HUES64 (cell line): ENCODE results near the gene AAR2.

ENCODE experiments used
- H3K27ac ChIP-seq: 2 replicates; pipeline ENCODE4 v1.7.0; 2013; ENCODE audit warnings: low read depth, low read length, inconsistent platforms
- H3K27me3 ChIP-seq: 2 replicates; pipeline ENCODE4 v1.6.1; 2013; ENCODE audit warnings: mild to moderate bottlenecking, low read length; ENCODE audit not compliant: insufficient read depth
- H3K36me3 ChIP-seq: 2 replicates; pipeline ENCODE4 v1.6.1; 2013; ENCODE audit warnings: mild to moderate bottlenecking, low read length; ENCODE audit not compliant: insufficient read depth
- H3K4me1 ChIP-seq: 2 replicates; pipeline ENCODE4 v1.6.1; 2013; ENCODE audit warnings: mild to moderate bottlenecking, low read length, moderate library complexity; ENCODE audit not compliant: insufficient read depth
- H3K4me3 ChIP-seq: 2 replicates; pipeline ENCODE4 v1.5.1; 2013; ENCODE audit warnings: mild to moderate bottlenecking, low read length, moderate library complexity
- H3K9ac ChIP-seq: 2 replicates; pipeline ENCODE4 v1.6.1; 2013; ENCODE audit warnings: mild to moderate bottlenecking, low read depth, low read length
- H3K9me3 ChIP-seq: 2 replicates; pipeline ENCODE4 v1.6.1; 2013; ENCODE audit warnings: low read depth, low read length; ENCODE audit not compliant: insufficient read depth
- WGBS: fragments of 150-250, 120-280 bp; methylation state at CpG from one replicate; pipeline ENCODE4 v1.1.7; 2013; ENCODE audit warnings: missing lambda C conversion rate; 5-methylcytosine and 5-hydroxymethylcytosine counted together

Gene AAR2

DNA sequence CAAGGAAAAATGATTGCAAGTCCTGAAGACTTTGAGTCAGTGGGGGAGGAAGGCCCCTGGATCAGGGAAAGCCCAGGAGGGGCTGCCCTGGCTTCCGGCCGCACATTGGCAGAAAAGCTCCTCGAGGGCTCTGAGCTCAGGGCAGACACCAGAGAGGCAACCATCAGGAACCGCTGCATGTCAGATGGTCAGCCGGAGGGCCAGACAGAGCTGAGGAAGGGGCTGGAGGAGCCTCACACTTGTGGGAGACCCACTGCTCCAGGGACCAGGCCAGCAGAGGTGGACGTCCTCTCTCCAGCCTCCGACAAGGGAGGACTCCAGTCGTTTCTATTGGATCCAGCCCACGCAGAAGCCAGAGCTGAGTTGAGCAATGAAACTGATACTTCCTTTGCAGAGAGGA lies 30.2 kb upstream of the AAR2 start:
- H3K27ac ChIP-seq = no peak overlapping the region
- H3K9ac ChIP-seq = no peak overlapping the region
- H3K36me3 ChIP-seq = peaks cover 3% of the 10 kb centered on the region; the same call in 1 of the 2 replicates
- 95% methylated on average over 9 of the region's 9 CpGs for WGBS
- H3K9me3 ChIP-seq = no peaks in the 10 kb centered on the region
- no peaks in the 10 kb centered on the region for H3K4me1 ChIP-seq
- H3K27me3 ChIP-seq = no peaks in the 10 kb centered on the region
- no peak overlapping the region for H3K4me3 ChIP-seq

DNA sequence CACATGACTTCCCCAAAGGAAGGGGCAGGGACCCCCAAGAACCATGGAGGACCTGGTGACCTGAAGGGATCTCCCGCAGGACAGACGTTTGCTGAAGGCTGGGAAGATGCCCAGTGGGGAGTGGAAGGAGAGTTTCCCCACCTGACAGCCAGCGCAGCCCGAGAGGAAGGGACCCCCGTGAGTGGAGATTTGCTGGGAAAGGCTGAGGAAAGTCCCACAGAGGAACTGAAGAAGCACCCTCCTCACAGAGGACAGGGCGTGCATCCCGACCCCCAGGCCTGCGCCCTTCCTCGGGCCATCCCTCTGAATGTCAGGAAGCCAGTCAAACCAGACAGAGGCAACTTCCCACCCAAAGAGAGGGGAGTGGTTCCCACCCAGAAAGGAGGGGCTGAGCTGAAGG lies 29.6 kb upstream of the AAR2 start:
- Histone ChIP-seq H3K9ac (no peak overlapping the region), H3K36me3 (peaks cover 3% of the 10 kb centered on the region; the same call in 1 of the 2 replicates), H3K4me3 (no peak overlapping the region), H3K27ac (no peak overlapping the region), H3K4me1 (no peaks in the 10 kb centered on the region), H3K9me3 (no peaks in the 10 kb centered on the region), H3K27me3 (no peaks in the 10 kb centered on the region)
- WGBS = 96% methylated on average over 9 of the region's 9 CpGs

DNA sequence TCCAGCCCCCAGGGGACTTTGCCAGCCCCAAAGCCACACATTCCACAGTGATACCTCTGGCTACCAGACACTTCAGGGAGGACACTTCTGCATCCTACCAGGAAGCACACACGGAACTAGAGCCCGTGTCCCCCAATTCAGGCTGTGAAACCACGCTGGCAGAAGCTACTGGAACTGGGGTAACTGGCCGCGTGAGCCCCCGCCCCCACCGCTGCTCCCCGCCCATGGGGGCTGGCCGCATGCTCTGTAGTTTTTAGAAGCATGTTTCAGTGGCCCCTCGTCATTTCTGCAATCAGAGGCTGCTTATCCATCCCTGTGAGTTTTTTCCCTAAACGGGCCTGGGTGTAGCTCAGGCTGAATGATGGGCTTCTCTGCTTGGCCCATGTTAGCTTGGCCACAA lies 28.7 kb upstream of the AAR2 start:
- no peaks in the 10 kb centered on the region for H3K27me3 ChIP-seq
- H3K36me3 ChIP-seq = peaks cover 3% of the 10 kb centered on the region; the same call in 1 of the 2 replicates
- H3K27ac ChIP-seq = no peak overlapping the region
- no peaks in the 10 kb centered on the region for H3K9me3 ChIP-seq
- no peak overlapping the region for H3K4me3 ChIP-seq
- 96% methylated on average over 11 of the region's 11 CpGs for WGBS
- no peak overlapping the region for H3K9ac ChIP-seq
- no peaks in the 10 kb centered on the region for H3K4me1 ChIP-seq

DNA sequence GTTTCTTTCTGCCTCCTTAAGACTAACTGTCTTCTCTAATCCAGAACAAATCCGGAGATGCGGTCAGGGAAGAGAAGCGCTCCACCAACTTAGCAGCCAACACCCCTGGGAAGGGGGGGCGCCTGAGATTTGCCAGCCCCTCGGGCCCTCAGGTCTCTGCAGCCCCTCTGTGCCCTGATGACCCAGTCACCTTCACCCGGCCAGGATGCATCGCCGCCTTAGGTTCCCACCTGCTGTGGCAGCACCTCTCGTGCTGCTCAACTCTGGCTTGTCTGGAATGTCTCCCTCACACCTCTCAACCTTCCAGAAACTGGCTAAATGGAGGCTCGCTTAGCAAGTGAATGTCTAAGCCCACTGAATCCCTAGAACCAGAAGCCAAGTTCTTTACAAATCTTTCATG lies 28.0 kb upstream of the AAR2 start:
- H3K4me1 ChIP-seq = no peaks in the 10 kb centered on the region
- H3K27me3 ChIP-seq = no peaks in the 10 kb centered on the region
- no peak overlapping the region for H3K27ac ChIP-seq
- WGBS = 90% methylated on average over 10 of the region's 10 CpGs
- H3K4me3 ChIP-seq = no peak overlapping the region
- H3K36me3 ChIP-seq = peaks cover 3% of the 10 kb centered on the region; the same call in 1 of the 2 replicates
- no peak overlapping the region for H3K9ac ChIP-seq
- no peaks in the 10 kb centered on the region for H3K9me3 ChIP-seq

DNA sequence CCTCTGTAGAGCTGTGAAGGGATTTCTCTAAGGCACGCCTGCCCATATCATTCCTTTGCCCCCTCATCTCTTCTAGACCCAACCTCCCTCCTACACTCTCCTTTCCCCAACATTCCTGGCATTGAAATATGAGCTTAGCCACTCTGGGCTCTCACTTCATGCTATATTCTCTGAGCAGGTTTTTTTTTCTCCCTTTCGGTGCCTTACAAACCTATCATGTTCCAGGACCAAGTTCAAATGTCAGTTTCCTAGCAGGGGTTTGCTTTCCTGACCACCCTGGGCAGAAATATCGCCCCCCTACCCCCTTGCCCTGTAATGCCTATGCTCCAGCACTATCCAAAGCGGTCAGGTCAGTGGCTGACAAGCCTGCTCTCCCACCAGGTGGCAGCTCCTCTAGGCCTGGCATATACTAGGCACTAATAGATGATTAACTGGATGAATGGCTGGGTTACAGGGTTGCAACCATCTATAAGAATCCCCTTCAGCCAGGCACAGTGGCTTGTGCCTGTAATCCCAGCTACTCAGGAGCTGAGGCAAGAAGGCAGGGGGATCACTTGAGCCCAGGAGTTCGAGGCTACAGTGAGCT lies 25.7 kb upstream of the AAR2 start:
- no peak overlapping the region for H3K4me3 ChIP-seq
- WGBS = 88% methylated on average over 5 of the region's 5 CpGs
- H3K4me1 ChIP-seq = no peaks in the 10 kb centered on the region
- no peaks in the 10 kb centered on the region for H3K9me3 ChIP-seq
- H3K27me3 ChIP-seq = no peaks in the 10 kb centered on the region
- H3K9ac ChIP-seq = no peak overlapping the region
- peaks cover 3% of the 10 kb centered on the region; the same call in 1 of the 2 replicates for H3K36me3 ChIP-seq
- H3K27ac ChIP-seq = no peak overlapping the region

DNA sequence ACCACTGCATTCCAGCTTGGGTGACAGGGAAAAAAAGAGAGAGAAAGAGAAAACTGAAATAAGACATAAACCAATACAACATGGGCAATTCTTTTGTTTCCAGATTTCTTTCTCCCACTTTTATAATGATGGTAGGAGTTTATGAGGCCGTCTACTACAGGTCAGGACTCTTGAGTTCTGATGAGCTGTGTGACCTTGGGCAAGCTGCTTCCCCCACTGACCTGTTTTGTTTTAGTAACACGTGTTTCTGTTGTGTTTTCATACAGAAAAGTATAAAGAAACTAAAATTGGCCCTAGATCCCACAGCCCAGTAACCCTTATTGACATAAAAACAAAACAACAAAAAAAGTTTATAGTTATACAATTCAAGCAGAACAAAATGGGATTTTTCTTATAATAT lies 22.9 kb upstream of the AAR2 start:
- H3K27me3 ChIP-seq = no peaks in the 10 kb centered on the region
- H3K4me3 ChIP-seq = no peak overlapping the region
- H3K9me3 ChIP-seq = no peaks in the 10 kb centered on the region
- H3K27ac ChIP-seq = no peak overlapping the region
- H3K9ac ChIP-seq = no peak overlapping the region
- 80% methylated on average over 2 of the region's 2 CpGs for WGBS
- no peaks in the 10 kb centered on the region; the same call in 1 of the 2 replicates for H3K36me3 ChIP-seq
- H3K4me1 ChIP-seq = no peaks in the 10 kb centered on the region

DNA sequence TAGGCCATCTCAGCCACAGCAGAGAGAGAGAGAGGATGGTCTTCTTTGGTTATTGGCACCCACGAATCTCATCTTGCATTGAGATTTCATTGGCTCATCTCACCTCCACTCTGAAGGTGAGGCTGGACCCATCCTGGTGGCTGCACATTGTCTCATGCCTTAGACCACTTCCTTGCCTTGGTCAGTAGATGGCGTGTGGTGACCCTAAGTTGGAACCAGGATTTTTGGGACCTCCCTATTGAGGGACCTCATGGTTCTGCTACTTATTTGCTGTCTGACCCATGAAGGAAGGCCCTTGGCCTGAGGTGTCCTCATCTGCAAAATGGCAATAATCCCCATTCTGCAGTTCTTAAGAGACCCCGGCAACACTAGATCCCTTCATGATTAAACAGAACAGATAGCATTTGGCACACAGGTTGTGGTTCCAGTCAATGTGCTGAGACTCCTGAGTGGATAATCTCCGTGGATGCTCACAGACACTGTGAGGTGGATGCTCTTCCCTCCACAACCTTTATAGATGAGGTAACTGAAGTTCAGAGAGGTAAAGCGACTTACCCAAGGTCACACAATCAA lies 21.5 kb upstream of the AAR2 start:
- no peak overlapping the region for H3K27ac ChIP-seq
- 70% methylated on average over 5 of the region's 5 CpGs for WGBS
- H3K9me3 ChIP-seq = no peaks in the 10 kb centered on the region
- H3K9ac ChIP-seq = no peak overlapping the region
- H3K4me1 ChIP-seq = no peaks in the 10 kb centered on the region
- no peaks in the 10 kb centered on the region for H3K27me3 ChIP-seq
- no peaks in the 10 kb centered on the region; the same call in 1 of the 2 replicates for H3K36me3 ChIP-seq
- no peak overlapping the region for H3K4me3 ChIP-seq

DNA sequence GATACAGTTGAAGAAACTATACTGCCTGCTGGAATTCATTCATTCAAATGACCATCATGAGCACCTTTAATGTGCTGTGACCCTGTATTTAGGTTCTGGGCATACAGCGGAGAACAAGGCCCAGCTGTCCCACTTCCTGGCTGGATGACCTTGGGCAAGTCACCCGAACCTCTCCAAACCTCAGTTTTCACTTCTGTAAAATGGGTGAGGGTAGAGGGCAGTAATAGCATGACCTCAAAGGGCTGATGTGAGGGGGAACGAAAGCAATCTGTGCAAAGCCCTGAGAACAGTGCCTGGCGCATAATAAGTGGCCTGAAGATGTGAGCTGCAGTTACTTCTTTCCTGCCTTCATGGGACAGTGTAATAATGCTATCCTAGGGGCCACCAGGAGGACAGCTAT lies 20.5 kb upstream of the AAR2 start:
- no peak overlapping the region for H3K27ac ChIP-seq
- H3K9me3 ChIP-seq = no peaks in the 10 kb centered on the region
- H3K4me1 ChIP-seq = no peaks in the 10 kb centered on the region
- WGBS = 93% methylated on average over 4 of the region's 4 CpGs
- H3K36me3 ChIP-seq = no peaks in the 10 kb centered on the region
- no peak overlapping the region for H3K9ac ChIP-seq
- no peaks in the 10 kb centered on the region for H3K27me3 ChIP-seq
- H3K4me3 ChIP-seq = no peak overlapping the region

DNA sequence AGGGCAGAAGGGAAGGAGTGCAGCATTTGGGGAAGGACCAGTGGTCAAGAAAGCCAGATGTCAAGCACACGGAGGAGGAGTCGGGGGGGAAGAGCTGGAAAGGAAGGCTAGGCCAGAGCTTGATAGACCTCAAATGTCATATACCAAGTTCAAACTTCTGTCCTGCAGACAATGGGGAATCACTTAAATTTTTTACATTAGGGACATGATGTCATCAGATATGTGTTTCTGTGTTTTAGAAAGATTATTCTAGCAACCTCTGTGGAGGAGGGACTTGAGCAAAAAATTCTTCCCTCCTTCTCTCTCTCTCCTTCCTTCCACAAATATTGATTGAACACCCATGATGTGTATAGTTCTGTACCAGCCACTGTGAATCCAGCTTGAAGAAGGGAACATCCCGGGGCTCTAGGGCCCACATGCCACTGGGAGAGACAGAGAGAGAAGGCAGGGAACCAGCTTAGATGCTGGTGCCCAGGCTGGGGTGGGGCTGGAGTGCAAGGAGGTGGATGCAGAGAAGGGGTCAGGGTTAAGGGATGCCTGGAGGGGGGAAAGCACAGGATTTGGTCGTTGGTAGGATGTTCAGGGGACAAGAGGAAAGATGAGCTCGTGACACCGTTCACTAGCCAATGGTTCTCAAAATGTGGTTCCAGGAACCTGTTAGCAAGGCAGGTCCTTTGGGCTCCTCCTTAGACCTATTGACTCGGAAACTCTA lies 19.8 kb upstream of the AAR2 start:
- Histone ChIP-seq H3K9me3 (no peaks in the 10 kb centered on the region), H3K4me1 (no peaks in the 10 kb centered on the region), H3K36me3 (no peaks in the 10 kb centered on the region), H3K27me3 (no peaks in the 10 kb centered on the region), H3K9ac (no peak overlapping the region), H3K4me3 (no peak overlapping the region), H3K27ac (no peak overlapping the region)
- 90% methylated on average over 7 of the region's 7 CpGs for WGBS

DNA sequence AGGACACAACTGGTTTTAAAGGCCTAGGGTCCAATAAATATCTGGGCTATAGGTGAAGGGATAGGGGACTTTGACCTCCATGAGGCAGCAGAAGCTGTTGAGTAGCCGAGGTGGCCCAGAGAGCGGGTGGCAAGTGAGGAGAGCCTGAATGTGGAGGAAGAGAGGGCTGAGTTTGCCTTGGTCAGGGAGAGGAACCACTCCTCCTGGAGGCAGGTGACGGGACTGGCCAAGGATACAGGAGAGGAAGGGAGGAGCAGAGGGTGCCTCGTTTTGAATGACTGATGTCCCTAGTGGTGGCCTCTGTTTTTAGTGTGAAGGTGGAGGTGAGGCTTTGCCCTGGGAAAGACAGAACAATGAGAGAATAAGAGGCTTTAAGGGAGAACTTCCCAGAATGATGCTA lies 19.1 kb upstream of the AAR2 start:
- no peak overlapping the region for H3K27ac ChIP-seq
- H3K4me1 ChIP-seq = no peaks in the 10 kb centered on the region
- no peaks in the 10 kb centered on the region for H3K36me3 ChIP-seq
- H3K9ac ChIP-seq = no peak overlapping the region
- 36% methylated on average over 4 of the region's 4 CpGs for WGBS
- H3K27me3 ChIP-seq = no peaks in the 10 kb centered on the region
- no peaks in the 10 kb centered on the region for H3K9me3 ChIP-seq
- H3K4me3 ChIP-seq = no peak overlapping the region

DNA sequence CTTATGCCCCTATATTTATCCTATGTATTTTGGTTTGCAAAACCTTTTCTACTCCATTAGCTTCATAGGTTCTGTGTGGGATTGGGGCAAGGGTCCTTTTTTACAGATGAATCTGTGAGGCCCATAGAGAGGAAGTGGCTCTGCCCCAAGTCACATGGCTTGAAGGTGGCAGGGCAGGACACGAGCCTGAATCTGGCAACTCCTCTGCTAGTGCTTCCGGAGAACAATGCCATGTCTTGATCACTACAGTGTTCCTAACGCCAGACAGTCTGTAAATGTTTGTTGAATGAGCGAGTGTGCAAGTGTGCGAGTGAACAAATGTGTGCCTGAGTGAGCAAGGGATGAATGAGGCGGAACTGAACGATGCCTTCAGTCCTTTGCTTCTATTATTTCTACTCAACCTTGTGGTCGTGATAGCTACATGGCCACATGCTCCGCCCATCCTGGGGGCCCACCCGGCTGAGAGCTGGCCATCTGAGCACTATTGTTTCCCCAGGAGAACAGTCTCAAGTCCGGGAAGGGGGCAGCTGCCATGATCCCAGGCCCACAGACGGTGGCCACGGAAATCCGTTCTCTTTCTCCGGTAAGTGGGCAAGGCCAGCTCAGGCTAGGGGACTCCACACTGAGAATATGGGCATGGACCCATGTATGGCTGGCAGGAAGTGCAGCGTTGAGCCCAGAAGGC lies 17.8 kb upstream of the AAR2 start:
- H3K9ac ChIP-seq = no peak overlapping the region
- no peak overlapping the region for H3K4me3 ChIP-seq
- H3K27ac ChIP-seq = no peak overlapping the region
- 90% methylated on average over 16 of the region's 16 CpGs for WGBS
- no peaks in the 10 kb centered on the region for H3K36me3 ChIP-seq
- no peaks in the 10 kb centered on the region for H3K4me1 ChIP-seq
- H3K27me3 ChIP-seq = no peaks in the 10 kb centered on the region
- no peaks in the 10 kb centered on the region for H3K9me3 ChIP-seq
